SK-N-MC (cell line): Measurements from ENCODE around the gene HMCN1.
"Not testable (repeated sequence)": the region's sequence is repeated elsewhere in the genome, so short reads cannot be mapped to it uniquely, and the experiment has no call there.

Experiments
- EZH2 ChIP-seq: fragments of 200-600 bp; sonication (generic); IDR thresholded peaks from one replicate; pipeline ENCODE4 v1.6.1; 2017; ENCODE audit warnings: antibody characterized with exemption
- FOXP2 ChIP-seq: optimal IDR thresholded peaks from 2 replicates; pipeline ENCODE3; 2011; ENCODE audit warnings: mild to moderate bottlenecking, moderate library complexity; ENCODE audit not compliant: insufficient read depth; ENCODE audit errors: extremely low read length, control extremely low read depth
- POLR2AphosphoS5 ChIP-seq: IDR thresholded peaks from 2 replicates; pipeline ENCODE4 v1.6.1; 2012; ENCODE audit warnings: mild to moderate bottlenecking, low read depth, low read length, borderline replicate concordance

DNA sequence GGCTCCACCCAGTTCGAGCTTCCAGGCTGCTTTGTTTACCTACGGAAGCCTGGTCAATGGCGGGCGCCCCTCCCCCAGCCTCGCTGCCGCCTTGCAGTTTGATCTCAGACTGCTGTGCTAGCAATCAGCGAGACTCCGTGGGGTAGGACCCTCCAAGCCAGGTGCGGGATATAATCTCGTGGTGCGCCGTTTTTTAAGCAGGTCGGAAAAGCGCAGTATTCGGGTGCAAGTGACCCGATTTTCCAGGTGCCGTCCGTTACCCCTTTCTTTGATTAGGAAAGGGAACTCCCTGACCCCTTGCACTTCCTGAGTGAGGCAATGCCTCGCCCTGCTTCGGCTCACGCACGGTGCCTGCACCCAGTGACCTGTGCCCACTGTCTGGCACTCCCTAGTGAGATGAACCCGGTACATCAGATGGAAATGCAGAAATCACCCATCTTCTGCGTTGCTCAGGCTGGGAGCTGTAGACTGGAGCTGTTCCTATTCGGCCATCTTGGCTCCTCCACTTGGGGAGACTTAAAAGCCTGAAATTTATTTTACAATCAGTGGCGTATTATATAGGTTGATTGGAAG, 158.7 kb downstream of the HMCN1 start:
- not testable (repeated sequence) for TF ChIP-seq EZH2, POLR2AphosphoS5, FOXP2
